HepG2 (cell line): Measurements from ENCODE around the gene TBXAS1. TPM values are rescaled to one million over a fixed set of nuclear protein-coding genes. Genes with fewer than 3 reads are reported as not detected.

Experiments
- DMAP1 ChIP-seq: IDR thresholded peaks from 2 replicates; pipeline ENCODE4 v1.6.1; 2016
- ELF1 ChIP-seq: sonication (generic); formaldehyde crosslinking; IDR thresholded peaks from 2 replicates; pipeline ENCODE4 v1.4.0; 2020; ENCODE audit warnings: missing genetic modification reagents
- FOXA3 ChIP-seq: IDR thresholded peaks from 2 replicates; pipeline ENCODE4 v1.6.1; 2016; ENCODE audit warnings: missing genetic modification reagents, missing compliant biosample characterization
- GATA4 ChIP-seq: sonication (generic); IDR thresholded peaks from 2 replicates; pipeline ENCODE4 v1.6.1; 2016; ENCODE audit warnings: antibody characterized with exemption, low read depth, borderline replicate concordance
- KAT8 ChIP-seq: IDR thresholded peaks from 2 replicates; pipeline ENCODE4 v1.6.1; 2016; ENCODE audit warnings: missing genetic modification reagents, missing compliant biosample characterization
- KDM1A ChIP-seq: IDR thresholded peaks from 2 replicates; pipeline ENCODE4 v1.6.1; 2016; ENCODE audit warnings: missing compliant biosample characterization
- NFATC3 ChIP-seq: sonication (generic); formaldehyde crosslinking; IDR thresholded peaks from 2 replicates; pipeline ENCODE4 v1.5.1; 2020; ENCODE audit warnings: mild to moderate bottlenecking, missing genetic modification reagents
- RARA ChIP-seq: IDR thresholded peaks from 2 replicates; pipeline ENCODE4 v1.6.1; 2016; ENCODE audit warnings: missing genetic modification reagents, missing compliant biosample characterization
- SMAD3 ChIP-seq: sonication (generic); formaldehyde crosslinking; IDR thresholded peaks from 2 replicates; pipeline ENCODE4 v1.4.0; 2020; ENCODE audit warnings: missing genetic modification reagents
- SNRNP70 ChIP-seq: fragments of 200-400 bp; formaldehyde crosslinking; IDR thresholded peaks from 2 replicates; pipeline ENCODE4 v1.6.1; 2017; ENCODE audit warnings: mild to moderate bottlenecking, low read depth, low read length, moderate library complexity
- ZHX1 ChIP-seq: sonication (generic); formaldehyde crosslinking; IDR thresholded peaks from 2 replicates; pipeline ENCODE4 v1.8.1; 2022; ENCODE audit warnings: low read depth, mild to moderate bottlenecking, missing genetic modification reagents
- ZNF350 ChIP-seq: sonication (generic); formaldehyde crosslinking; IDR thresholded peaks from 2 replicates; pipeline ENCODE4 v1.4.0; 2020; ENCODE audit warnings: mild to moderate bottlenecking, low read depth, missing genetic modification reagents, borderline replicate concordance
- ZNF782 ChIP-seq: sonication (generic); formaldehyde crosslinking; IDR thresholded peaks from 2 replicates; pipeline ENCODE4 v1.4.0; 2020; ENCODE audit warnings: missing genetic modification reagents, mild to moderate bottlenecking, borderline replicate concordance
- ZNF788 ChIP-seq: sonication (generic); formaldehyde crosslinking; IDR thresholded peaks from 2 replicates; pipeline ENCODE4 v1.5.0; 2020; ENCODE audit warnings: mild to moderate bottlenecking, missing genetic modification reagents, borderline replicate concordance
- polyA plus RNA-seq, 8 experiments: library from polyadenylated mRNA; depleted of rRNA in 3 of 8; stranded (reverse) in 7 of 8; unstranded in 1 of 8; fragments of >200 nt; fragmentation: Illumina TruSeq in 4 of 8; extraction: Trizol in 4 of 8; gene quantifications; 2 replicates each; pipeline versions ENCODE4 v1.2.1 to v1.2.3, GENCODE V29; 2011 to 2016; ENCODE audit warnings: low read depth in 4 of 8, missing spikeins in 1 of 8, mixed read lengths in 1 of 8; ENCODE audit not compliant: insufficient read depth in 1 of 8
- total RNA-seq, 5 experiments: library from RNA; depleted of rRNA; stranded (reverse); fragments of >200 nt; fragmentation: Illumina TruSeq; extraction: Trizol; gene quantifications; 2 replicates each; pipeline ENCODE4 v1.2.3, GENCODE V29; 2016; ENCODE audit warnings: low read depth in 1 of 5
- TF ChIP-seq, protein P1 (sequence below), 2 experiments: sonication (generic) in 1 of 2; formaldehyde crosslinking in 1 of 2; IDR thresholded peaks; 2 replicates each; pipeline versions ENCODE4 v1.4.0 to v1.6.1; 2016 to 2020; ENCODE audit warnings: borderline replicate concordance in 1 of 2, low read depth in 1 of 2, mild to moderate bottlenecking in 1 of 2, missing genetic modification reagents in 1 of 2
- TF ChIP-seq, protein P2 (sequence below): sonication (generic); formaldehyde crosslinking; IDR thresholded peaks from 2 replicates; pipeline ENCODE4; 2020; ENCODE audit warnings: missing genetic modification reagents, mild to moderate bottlenecking, borderline replicate concordance
- TF ChIP-seq, protein P3 (sequence below): sonication (generic); formaldehyde crosslinking; IDR thresholded peaks from 2 replicates; pipeline ENCODE4 v1.4.0; 2020; ENCODE audit warnings: missing genetic modification reagents

Gene TBXAS1
- total and polyA plus RNA-seq, 2 of the 13 experiments (the other 11 are each of a cell fraction or from before 2014, with no cell fraction given): 4.0 to 4.9 TPM

DNA sequence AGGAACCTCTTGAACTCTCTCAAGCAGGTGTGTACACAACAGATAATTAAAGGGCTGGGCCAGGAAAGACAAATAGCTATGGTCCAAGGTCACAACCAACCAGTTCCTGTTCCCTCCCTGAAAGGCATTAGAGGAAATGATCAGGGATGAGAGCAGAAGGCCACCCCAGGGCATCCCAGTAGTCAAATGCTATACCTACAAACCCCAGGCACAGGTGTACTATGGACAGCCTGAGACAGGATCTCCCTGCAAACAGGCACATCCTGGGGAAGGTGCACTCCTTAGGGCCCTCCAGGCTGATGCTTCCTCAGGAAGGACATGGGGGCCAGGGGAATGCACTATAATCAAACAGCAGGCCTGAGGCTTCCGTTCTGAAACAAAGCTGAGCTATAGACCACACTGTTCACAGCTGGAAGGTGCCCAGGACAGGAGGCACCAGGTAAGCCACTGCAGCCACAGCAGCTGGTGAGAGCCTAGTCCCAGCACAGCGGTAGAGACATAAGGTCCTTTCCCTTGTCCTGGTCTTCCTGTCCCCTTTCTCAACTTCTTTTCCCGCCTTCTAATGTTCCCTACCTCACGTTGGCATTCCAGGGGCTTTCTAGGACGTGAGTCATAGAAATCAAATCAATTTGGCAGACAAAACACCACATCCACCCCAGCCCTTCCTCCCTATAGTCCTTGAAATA is 220.4 kb downstream of the TBXAS1 start (continued):
- TF ChIP-seq, protein P1, sequence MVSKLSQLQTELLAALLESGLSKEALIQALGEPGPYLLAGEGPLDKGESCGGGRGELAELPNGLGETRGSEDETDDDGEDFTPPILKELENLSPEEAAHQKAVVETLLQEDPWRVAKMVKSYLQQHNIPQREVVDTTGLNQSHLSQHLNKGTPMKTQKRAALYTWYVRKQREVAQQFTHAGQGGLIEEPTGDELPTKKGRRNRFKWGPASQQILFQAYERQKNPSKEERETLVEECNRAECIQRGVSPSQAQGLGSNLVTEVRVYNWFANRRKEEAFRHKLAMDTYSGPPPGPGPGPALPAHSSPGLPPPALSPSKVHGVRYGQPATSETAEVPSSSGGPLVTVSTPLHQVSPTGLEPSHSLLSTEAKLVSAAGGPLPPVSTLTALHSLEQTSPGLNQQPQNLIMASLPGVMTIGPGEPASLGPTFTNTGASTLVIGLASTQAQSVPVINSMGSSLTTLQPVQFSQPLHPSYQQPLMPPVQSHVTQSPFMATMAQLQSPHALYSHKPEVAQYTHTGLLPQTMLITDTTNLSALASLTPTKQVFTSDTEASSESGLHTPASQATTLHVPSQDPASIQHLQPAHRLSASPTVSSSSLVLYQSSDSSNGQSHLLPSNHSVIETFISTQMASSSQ (IDR thresholded peaks at IDR 0.05; ENCODE audit: low read depth): peak; percentile 81
- TF ChIP-seq, protein P1 (CRISPR knock-in tag; IDR thresholded peaks at IDR 0.05; ENCODE audit: borderline replicate concordance): peak; percentile 93; the same call in 1 of the 2 replicates
- TF ChIP-seq NFATC3 (CRISPR knock-in tag): no peak
- TF ChIP-seq ELF1 (CRISPR knock-in tag): peak; percentile 77
- TF ChIP-seq RARA (CRISPR knock-in tag): peak; percentile 99
- TF ChIP-seq KAT8: peak; percentile 82
- TF ChIP-seq ZNF788 (CRISPR knock-in tag): peak; percentile 97
- TF ChIP-seq, protein P2, sequence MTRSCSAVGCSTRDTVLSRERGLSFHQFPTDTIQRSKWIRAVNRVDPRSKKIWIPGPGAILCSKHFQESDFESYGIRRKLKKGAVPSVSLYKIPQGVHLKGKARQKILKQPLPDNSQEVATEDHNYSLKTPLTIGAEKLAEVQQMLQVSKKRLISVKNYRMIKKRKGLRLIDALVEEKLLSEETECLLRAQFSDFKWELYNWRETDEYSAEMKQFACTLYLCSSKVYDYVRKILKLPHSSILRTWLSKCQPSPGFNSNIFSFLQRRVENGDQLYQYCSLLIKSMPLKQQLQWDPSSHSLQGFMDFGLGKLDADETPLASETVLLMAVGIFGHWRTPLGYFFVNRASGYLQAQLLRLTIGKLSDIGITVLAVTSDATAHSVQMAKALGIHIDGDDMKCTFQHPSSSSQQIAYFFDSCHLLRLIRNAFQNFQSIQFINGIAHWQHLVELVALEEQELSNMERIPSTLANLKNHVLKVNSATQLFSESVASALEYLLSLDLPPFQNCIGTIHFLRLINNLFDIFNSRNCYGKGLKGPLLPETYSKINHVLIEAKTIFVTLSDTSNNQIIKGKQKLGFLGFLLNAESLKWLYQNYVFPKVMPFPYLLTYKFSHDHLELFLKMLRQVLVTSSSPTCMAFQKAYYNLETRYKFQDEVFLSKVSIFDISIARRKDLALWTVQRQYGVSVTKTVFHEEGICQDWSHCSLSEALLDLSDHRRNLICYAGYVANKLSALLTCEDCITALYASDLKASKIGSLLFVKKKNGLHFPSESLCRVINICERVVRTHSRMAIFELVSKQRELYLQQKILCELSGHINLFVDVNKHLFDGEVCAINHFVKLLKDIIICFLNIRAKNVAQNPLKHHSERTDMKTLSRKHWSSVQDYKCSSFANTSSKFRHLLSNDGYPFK (CRISPR knock-in tag): peak; percentile 70; the same call in 1 of the 2 replicates
- peak; percentile 99 for TF ChIP-seq FOXA3
- peak; percentile 91; the same call in 1 of the 2 replicates for TF ChIP-seq GATA4
- TF ChIP-seq, protein P3, sequence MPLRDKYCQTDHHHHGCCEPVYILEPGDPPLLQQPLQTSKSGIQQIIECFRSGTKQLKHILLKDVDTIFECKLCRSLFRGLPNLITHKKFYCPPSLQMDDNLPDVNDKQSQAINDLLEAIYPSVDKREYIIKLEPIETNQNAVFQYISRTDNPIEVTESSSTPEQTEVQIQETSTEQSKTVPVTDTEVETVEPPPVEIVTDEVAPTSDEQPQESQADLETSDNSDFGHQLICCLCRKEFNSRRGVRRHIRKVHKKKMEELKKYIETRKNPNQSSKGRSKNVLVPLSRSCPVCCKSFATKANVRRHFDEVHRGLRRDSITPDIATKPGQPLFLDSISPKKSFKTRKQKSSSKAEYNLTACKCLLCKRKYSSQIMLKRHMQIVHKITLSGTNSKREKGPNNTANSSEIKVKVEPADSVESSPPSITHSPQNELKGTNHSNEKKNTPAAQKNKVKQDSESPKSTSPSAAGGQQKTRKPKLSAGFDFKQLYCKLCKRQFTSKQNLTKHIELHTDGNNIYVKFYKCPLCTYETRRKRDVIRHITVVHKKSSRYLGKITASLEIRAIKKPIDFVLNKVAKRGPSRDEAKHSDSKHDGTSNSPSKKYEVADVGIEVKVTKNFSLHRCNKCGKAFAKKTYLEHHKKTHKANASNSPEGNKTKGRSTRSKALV (CRISPR knock-in tag): peak; percentile 78; the same call in 1 of the 2 replicates
- peak; percentile 93 for TF ChIP-seq SMAD3 (CRISPR knock-in tag)
- peak; percentile 89 for TF ChIP-seq ZNF350 (CRISPR knock-in tag)
- TF ChIP-seq KDM1A (CRISPR knock-in tag): peak; percentile 78; the same call in 1 of the 2 replicates
- TF ChIP-seq SNRNP70: no peak
- TF ChIP-seq ZHX1 (CRISPR knock-in tag): peak; percentile 90
- TF ChIP-seq DMAP1 (CRISPR knock-in tag): peak; percentile 67; the same call in 1 of the 2 replicates
- TF ChIP-seq ZNF782 (CRISPR knock-in tag): peak; percentile 65; the same call in 1 of the 2 replicates
